Measurements from ENCODE around the gene PGRMC2. TPM values are rescaled to one million over a fixed set of nuclear protein-coding genes. Genes with fewer than 3 reads are reported as not detected.

PGRMC2 gene
- 64.0 to 90.5 TPM (median 73.5 TPM) in 5 replicates for total RNA-seq (2022; extraction: Qiagen RNA extraction)

GRCh38 chr4:128287141-128287870, at the start of gene PGRMC2:
PGRMC2 (minus strand) TSS chr4:128287813; CDS start chr4:128287790, 23 bp downstream.

Other genes with a start within 250 kb of the PGRMC2 start
- 10.7 to 16.8 TPM (median 11.5 TPM) in 5 replicates for gene LARP1B, start 226.5 kb downstream of the PGRMC2 start, total RNA-seq (2022; extraction: Qiagen RNA extraction)

All from A549 treated with AZD2906 at 1 μM for 4 hours (cell line).